SH-SY5Y (cell line): ENCODE data around the gene ALOX5.

Source experiments
- GATA2 ChIP-seq: IDR thresholded peaks from 2 replicates; pipeline ENCODE4 v1.6.1; 2011; ENCODE audit warnings: mild to moderate bottlenecking, low read depth, low read length
- GATA3 ChIP-seq: IDR thresholded peaks from 2 replicates; pipeline ENCODE4 v1.6.1; 2011; ENCODE audit warnings: low read depth, mild to moderate bottlenecking, low read length, moderate library complexity

DNA sequence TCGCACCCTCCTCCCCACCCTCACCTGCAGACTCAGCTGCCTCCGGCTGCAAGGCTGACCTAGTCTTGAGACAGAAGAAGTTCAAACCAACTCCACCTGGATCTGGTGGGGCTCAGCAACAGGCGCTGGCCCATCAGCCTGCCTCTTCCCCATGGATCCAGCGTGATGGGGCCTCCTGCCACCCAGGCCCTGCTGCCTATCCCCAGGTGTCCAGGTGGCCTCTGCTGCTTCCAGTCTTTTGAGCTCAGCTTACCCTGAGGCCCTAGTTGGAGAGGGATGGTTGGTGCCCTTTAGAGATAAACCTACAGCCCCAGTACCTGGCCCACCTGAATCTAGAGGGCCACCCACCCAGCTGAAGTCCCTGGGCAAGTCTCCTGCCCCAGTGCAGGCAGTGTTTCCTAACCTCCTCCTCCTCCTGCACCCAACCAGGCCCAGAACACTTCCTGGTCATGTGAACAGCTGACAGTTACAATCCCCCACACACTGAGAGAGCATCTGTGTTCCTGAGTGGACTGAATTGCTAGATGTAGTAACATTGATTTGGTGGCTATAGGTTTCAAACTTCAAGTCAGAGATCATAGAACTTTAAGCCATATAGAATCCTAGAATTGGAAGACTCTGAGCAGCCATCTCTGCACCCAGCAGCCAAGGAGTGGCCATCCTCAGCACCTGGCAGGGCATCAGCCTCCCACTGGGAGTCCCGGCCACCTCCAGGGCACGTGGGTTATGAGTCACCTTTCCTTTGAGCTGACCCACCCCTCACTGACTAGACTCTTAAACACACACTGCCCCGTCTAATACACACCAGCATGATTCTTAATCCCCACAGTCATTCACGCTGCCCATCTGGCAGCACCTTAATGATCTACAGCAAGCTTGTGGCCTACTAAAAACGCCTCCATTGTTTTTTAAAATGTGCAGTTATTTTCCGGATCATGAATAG lies 51.9 kb downstream of the ALOX5 start:
- TF ChIP-seq GATA2 (no peak), GATA3 (no peak)
